ENCODE measurements around the gene LRP1.

LRP1 gene

DNA sequence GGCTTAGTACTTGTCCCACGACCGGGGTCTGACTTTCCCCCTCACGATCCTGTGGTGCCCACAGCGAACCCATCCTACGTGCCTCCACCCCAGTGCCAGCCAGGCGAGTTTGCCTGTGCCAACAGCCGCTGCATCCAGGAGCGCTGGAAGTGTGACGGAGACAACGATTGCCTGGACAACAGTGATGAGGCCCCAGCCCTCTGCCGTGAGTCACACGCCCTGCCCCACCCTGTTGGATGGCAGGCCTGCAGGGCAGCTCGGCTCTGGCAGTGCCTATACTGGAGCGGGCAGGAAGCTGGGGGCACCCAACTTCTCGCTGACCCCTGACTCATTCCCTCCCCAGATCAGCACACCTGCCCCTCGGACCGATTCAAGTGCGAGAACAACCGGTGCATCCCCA is 37.5 kb downstream of the LRP1 start:
- in situ Hi-C loops (cut with MboI; ENCODE audit: low sequenced_read_pairs, unreplicated experiment), result no loop called here
- no peak for DNase-seq (ENCODE audit: low spot score)
- TF ChIP-seq, protein P1, sequence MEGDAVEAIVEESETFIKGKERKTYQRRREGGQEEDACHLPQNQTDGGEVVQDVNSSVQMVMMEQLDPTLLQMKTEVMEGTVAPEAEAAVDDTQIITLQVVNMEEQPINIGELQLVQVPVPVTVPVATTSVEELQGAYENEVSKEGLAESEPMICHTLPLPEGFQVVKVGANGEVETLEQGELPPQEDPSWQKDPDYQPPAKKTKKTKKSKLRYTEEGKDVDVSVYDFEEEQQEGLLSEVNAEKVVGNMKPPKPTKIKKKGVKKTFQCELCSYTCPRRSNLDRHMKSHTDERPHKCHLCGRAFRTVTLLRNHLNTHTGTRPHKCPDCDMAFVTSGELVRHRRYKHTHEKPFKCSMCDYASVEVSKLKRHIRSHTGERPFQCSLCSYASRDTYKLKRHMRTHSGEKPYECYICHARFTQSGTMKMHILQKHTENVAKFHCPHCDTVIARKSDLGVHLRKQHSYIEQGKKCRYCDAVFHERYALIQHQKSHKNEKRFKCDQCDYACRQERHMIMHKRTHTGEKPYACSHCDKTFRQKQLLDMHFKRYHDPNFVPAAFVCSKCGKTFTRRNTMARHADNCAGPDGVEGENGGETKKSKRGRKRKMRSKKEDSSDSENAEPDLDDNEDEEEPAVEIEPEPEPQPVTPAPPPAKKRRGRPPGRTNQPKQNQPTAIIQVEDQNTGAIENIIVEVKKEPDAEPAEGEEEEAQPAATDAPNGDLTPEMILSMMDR (IDR thresholded peaks at IDR 0.05; ENCODE audit: borderline replicate concordance, control extremely low read depth, extremely low read depth, insufficient read depth, missing control alignments), result no peak

GRCh38 chr12:57166971-57167371 is 38.7 kb downstream of the LRP1 start:
- TF ChIP-seq, protein P1 (IDR thresholded peaks at IDR 0.05; ENCODE audit: borderline replicate concordance, control extremely low read depth, extremely low read depth, insufficient read depth, missing control alignments), result no peak
- in situ Hi-C loops (cut with MboI; ENCODE audit: low sequenced_read_pairs, unreplicated experiment), result no loop called here
- no peak for DNase-seq (ENCODE audit: low spot score)

- in situ Hi-C loops (cut with MboI; ENCODE audit: low sequenced_read_pairs, unreplicated experiment), result no loop called here
- DNase-seq (ENCODE audit: low spot score), result no peak
- TF ChIP-seq, protein P1 (IDR thresholded peaks at IDR 0.05; ENCODE audit: borderline replicate concordance, control extremely low read depth, extremely low read depth, insufficient read depth, missing control alignments), result no peak
Observed at GRCh38 chr12:57168058-57168457, 39.8 kb downstream of the LRP1 start.

GRCh38 chr12:57169046-57169795 is 40.9 kb downstream of the LRP1 start:
- TF ChIP-seq, protein P1 (IDR thresholded peaks at IDR 0.05; ENCODE audit: borderline replicate concordance, control extremely low read depth, extremely low read depth, insufficient read depth, missing control alignments), result no peak
- in situ Hi-C loops (cut with MboI; ENCODE audit: low sequenced_read_pairs, unreplicated experiment), result no loop called here
- DNase-seq (ENCODE audit: low spot score), result no peak

GRCh38 chr12:57169969-57170368 is 41.7 kb downstream of the LRP1 start:
- in situ Hi-C loops (cut with MboI; ENCODE audit: low sequenced_read_pairs, unreplicated experiment), result no loop called here
- no peak for DNase-seq (ENCODE audit: low spot score)

GRCh38 chr12:57170408-57170807 is 42.1 kb downstream of the LRP1 start:
- in situ Hi-C loops (cut with MboI; ENCODE audit: low sequenced_read_pairs, unreplicated experiment), result no loop called here
- DNase-seq (ENCODE audit: low spot score), result no peak
- TF ChIP-seq, protein P1 (IDR thresholded peaks at IDR 0.05; ENCODE audit: borderline replicate concordance, control extremely low read depth, extremely low read depth, insufficient read depth, missing control alignments), result no peak

More at GRCh38 chr12:57169969-57170368, 41.7 kb downstream of the LRP1 start:
- TF ChIP-seq, protein P1 (IDR thresholded peaks at IDR 0.05; ENCODE audit: borderline replicate concordance, control extremely low read depth, extremely low read depth, insufficient read depth, missing control alignments), result no peak

Measured in GM13976 (cell line).